Tibial nerve (tissue), 4 donors: ENCODE data around the gene MASP1.

Experiments
- CTCF ChIP-seq, 5 experiments: fragments of 200-600 bp in 3 of 5; fragments of 450-650 bp in 2 of 5; sonication (generic) in 3 of 5; IDR thresholded peaks; one replicate each; pipeline ENCODE4 v1.5.1; 2016 to 2019; ENCODE audit warnings: antibody characterized with exemption in 5 of 5, mild to moderate bottlenecking in 3 of 5, moderate library complexity in 2 of 5
- EP300 ChIP-seq, 2 donors: sonication (generic); formaldehyde crosslinking; IDR thresholded peaks; one replicate each; pipeline ENCODE4 v1.6.1; 2017; ENCODE audit warnings: antibody characterized with exemption in 2 of 2, mild to moderate bottlenecking in 1 of 2
- POLR2A ChIP-seq, 2 donors: fragments of 450-650 bp; IDR thresholded peaks; one replicate each; pipeline ENCODE4 v1.6.1; 2017; ENCODE audit warnings: antibody characterized with exemption in 2 of 2, mild to moderate bottlenecking in 2 of 2, moderate library complexity in 2 of 2

- TF ChIP-seq POLR2A (IDR thresholded peaks at IDR 0.05) (no peak), CTCF (IDR thresholded peaks at IDR 0.05) (no peak), EP300 (IDR thresholded peaks at IDR 0.05) (no peak)
These were observed 4.3 kb downstream of the MASP1 start for GRCh38 chr3:187287256-187287655.
